HFFc6 (cell line): ENCODE measurements around the gene TFEB. TPM values are rescaled to one million over a fixed set of nuclear protein-coding genes. Genes with fewer than 3 reads are reported as not detected.

Source experiments
- DNase-seq: peaks from one replicate; pipeline ENCODE4 v3.0.0-alpha.2; 2018
- H3K27ac Mint-ChIP-seq: 2 replicates; pipeline ENCODE4 v1.8.0; 2020; ENCODE audit warnings: mild to moderate bottlenecking, mixed read lengths
- H3K27me3 Mint-ChIP-seq: 2 replicates; pipeline ENCODE4 v1.8.0; 2021; ENCODE audit warnings: mild to moderate bottlenecking, moderate library complexity, mixed read lengths; ENCODE audit not compliant: insufficient read depth
- H3K36me3 Mint-ChIP-seq: 2 replicates; pipeline ENCODE4 v1.8.0; 2021; ENCODE audit warnings: low read depth, mixed read lengths
- H3K4me1 Mint-ChIP-seq: 2 replicates; pipeline ENCODE4 v1.8.0; 2020; ENCODE audit warnings: low read depth, mixed read lengths
- H3K4me3 Mint-ChIP-seq: 2 replicates; pipeline ENCODE4 v1.8.0; 2020; ENCODE audit warnings: mild to moderate bottlenecking, moderate library complexity, mixed read lengths
- H3K9me3 Mint-ChIP-seq: 2 replicates; pipeline ENCODE4 v1.8.0; 2020; ENCODE audit warnings: mild to moderate bottlenecking, mixed read lengths
- CTCF ChIP-seq: fragments of 200-600 bp; sonication (generic); IDR thresholded peaks from 2 replicates; pipeline ENCODE4 v1.5.0; 2021; ENCODE audit warnings: antibody characterized with exemption, mild to moderate bottlenecking
- long read RNA-seq: library from polyadenylated mRNA; unstranded; transcript quantifications from one replicate; pipeline ENCODE4 v2.0.0, GENCODE V29; 2019
- total RNA-seq, 6 experiments: library from RNA; stranded (reverse); fragmentation: NEBNext Ultra II Directional; extraction: Animal tissue kit (Norgen Biotek cat#: 25700); gene quantifications; 2 replicates in 1 of 6; 3 replicates in 5 of 6; pipeline ENCODE4 v1.2.3, GENCODE V29; 2021

TFEB gene
- 10 to 100 TPM in 4 of 6 experiments, 1 to 10 TPM in 2; 8.7 to 14.2 (median 11.0) TPM for total RNA-seq
- long read RNA-seq, partial matches to known transcripts = 2 of 5 reads
- long read RNA-seq, other reads (novel, unspliced or antisense) = 3 of 5 reads

- DNase-seq = peak; percentile 88
Measured at GRCh38 chr6:41735427-41736185, at the start of gene TFEB. Gene TFEB (minus strand): TSS chr6:41735608. CDS start chr6:41691213, 44,395 bp downstream.

GRCh38 chr6:41784581-41785171, 49.3 kb upstream of the TFEB start:
- H3K4me3 Mint-ChIP-seq = no peak overlapping the region
- no peak for TF ChIP-seq CTCF
- H3K4me1 Mint-ChIP-seq = peaks cover 22% of the 10 kb centered on the region
- H3K27ac Mint-ChIP-seq = no peak overlapping the region
- peaks cover 6% of the 10 kb centered on the region for H3K27me3 Mint-ChIP-seq
- DNase-seq = no peak
- H3K9me3 Mint-ChIP-seq = no peaks in the 10 kb centered on the region
- peaks cover 14% of the 10 kb centered on the region for H3K36me3 Mint-ChIP-seq

More at GRCh38 chr6:41735427-41736185, at the start of gene TFEB:
- Mint-ChIP-seq H3K27ac (0 out of 2 replicates have a peak within 1 kb of the TSS, but pooled peaks have one; percentile 46), H3K9me3 (no peaks in the 10 kb centered on the region), H3K36me3 (no peaks in the 10 kb centered on the region), H3K4me1 (peaks cover 32% of the 10 kb centered on the region), H3K4me3 (peak within 1 kb of the TSS; percentile 80), H3K27me3 (peaks cover 11% of the 10 kb centered on the region)
- peak; percentile 89 for TF ChIP-seq CTCF

- Mint-ChIP-seq H3K4me1 (peaks cover 20% of the 10 kb centered on the region), H3K27ac (no peak overlapping the region), H3K27me3 (peaks cover 6% of the 10 kb centered on the region), H3K36me3 (peaks cover 5% of the 10 kb centered on the region; the same call in 1 of the 2 replicates), H3K4me3 (no peak overlapping the region), H3K9me3 (no peaks in the 10 kb centered on the region)
- no peak for DNase-seq
- no peak for TF ChIP-seq CTCF
Measured at GRCh38 chr6:41783106-41783780, 47.8 kb upstream of the TFEB start.

GRCh38 chr6:41781366-41781730, 45.9 kb upstream of the TFEB start:
- Mint-ChIP-seq H3K4me3 (peak overlapping the region; percentile 77), H3K27me3 (peaks cover 6% of the 10 kb centered on the region), H3K27ac (no peak overlapping the region), H3K4me1 (peaks cover 20% of the 10 kb centered on the region), H3K36me3 (no peaks in the 10 kb centered on the region), H3K9me3 (no peaks in the 10 kb centered on the region)
- TF ChIP-seq CTCF = no peak
- DNase-seq = no peak

GRCh38 chr6:41780551-41781365, 45.4 kb upstream of the TFEB start, which contains the start of gene PRICKLE4:
Gene PRICKLE4 (plus strand): TSS chr6:41780782. CDS start chr6:41783474, 2,692 bp downstream.
- H3K9me3 Mint-ChIP-seq = no peaks in the 10 kb centered on the region
- peak within 1 kb of the TSS; percentile 88 for H3K4me3 Mint-ChIP-seq
- TF ChIP-seq CTCF = no peak
- no peak within 1 kb of the TSS for H3K27ac Mint-ChIP-seq
- peaks cover 6% of the 10 kb centered on the region for H3K27me3 Mint-ChIP-seq
- no peaks in the 10 kb centered on the region for H3K36me3 Mint-ChIP-seq
- DNase-seq = no peak
- peaks cover 17% of the 10 kb centered on the region for H3K4me1 Mint-ChIP-seq
